Vein endothelial cell (primary cell): ENCODE measurements around the gene FBXO31. TPM values are rescaled to one million over a fixed set of nuclear protein-coding genes. Genes with fewer than 3 reads are reported as not detected.

Source experiments
- total RNA-seq: library from RNA; depleted of rRNA; stranded (reverse); fragments of >200 nt; gene quantifications from 2 replicates; pipeline ENCODE4 v1.2.3, GENCODE V29; 2012

FBXO31 gene, protein sequence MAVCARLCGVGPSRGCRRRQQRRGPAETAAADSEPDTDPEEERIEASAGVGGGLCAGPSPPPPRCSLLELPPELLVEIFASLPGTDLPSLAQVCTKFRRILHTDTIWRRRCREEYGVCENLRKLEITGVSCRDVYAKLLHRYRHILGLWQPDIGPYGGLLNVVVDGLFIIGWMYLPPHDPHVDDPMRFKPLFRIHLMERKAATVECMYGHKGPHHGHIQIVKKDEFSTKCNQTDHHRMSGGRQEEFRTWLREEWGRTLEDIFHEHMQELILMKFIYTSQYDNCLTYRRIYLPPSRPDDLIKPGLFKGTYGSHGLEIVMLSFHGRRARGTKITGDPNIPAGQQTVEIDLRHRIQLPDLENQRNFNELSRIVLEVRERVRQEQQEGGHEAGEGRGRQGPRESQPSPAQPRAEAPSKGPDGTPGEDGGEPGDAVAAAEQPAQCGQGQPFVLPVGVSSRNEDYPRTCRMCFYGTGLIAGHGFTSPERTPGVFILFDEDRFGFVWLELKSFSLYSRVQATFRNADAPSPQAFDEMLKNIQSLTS
- total RNA-seq: 27.1 and 31.4 TPM in 2 replicates

DNA sequence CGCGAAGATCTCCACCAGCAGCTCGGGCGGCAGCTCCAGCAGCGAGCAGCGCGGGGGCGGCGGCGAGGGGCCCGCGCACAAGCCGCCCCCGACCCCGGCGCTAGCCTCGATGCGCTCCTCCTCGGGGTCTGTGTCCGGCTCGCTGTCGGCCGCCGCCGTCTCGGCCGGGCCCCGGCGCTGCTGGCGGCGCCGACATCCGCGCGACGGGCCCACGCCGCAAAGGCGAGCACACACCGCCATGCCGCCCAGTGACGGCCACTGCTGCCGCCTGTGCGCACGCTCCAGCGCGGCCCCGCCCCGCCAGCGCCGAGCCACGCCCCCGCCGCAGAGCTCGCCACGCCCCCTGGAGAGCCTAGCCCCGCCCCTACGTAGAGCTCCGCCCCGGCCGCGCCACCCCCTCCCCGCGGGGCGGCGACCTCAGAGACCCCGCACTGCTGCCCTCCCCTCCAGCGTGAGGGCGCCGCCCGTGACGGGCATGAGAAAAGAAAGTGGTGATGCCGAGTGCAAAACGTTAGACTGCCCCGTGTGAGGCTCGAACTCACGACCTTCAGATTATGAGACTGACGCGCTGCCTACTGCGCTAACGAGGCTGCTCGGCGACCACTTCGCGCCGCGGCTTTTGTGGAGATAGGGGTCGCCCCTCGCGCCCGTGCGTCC is at the start of gene FBXO31:
Gene FBXO31 (minus strand): TSS at position 272 of the 657 bp plus-strand sequence. CDS start 32 bp downstream, at position 240.

DNA sequence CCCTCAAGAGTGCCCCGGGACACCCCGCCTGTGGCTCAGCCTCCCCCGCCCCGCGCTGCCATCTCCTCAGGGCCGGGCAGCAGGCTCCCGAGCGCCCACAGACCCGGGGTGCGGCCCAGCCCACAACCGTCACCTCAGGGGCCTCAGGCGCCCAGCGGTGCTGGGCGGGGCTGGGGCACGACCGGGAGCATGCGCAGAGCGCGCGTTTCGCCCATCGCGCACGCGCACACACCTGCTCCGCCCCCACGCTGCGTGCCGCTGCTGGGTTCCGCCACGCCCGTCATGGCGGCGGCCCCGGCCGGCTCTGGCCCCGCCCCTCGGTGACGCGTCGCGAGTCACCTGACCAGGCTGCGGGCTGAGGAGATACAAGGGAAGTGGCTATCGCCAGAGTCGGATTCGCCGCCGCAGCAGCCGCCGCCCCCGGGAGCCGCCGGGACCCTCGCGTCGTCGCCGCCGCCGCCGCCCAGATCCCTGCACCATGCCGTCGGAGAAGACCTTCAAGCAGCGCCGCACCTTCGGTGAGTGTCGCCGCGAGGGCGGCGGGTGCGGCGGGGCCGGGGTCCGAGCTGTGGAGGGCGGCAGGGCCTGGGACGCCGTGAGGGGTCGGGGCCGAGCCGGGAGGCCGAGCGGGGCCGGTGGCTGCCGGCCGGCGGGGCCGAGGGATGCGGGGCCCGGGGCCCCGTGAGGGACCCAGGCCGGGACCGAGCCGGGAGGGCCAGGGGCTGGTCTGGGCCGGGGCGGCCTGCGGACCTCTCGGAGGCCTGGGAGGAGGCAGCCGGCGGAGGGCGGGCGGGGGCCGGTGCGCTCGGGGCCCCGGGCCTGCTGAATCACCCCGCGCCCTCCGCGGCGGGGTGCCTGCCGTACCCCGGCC is 8.6 kb upstream of the FBXO31 start, which contains the start of gene MAP1LC3B:
Gene MAP1LC3B (plus strand): TSS at position 387 of the 871 bp plus-strand sequence. CDS start 92 bp downstream, at position 479.

DNA sequence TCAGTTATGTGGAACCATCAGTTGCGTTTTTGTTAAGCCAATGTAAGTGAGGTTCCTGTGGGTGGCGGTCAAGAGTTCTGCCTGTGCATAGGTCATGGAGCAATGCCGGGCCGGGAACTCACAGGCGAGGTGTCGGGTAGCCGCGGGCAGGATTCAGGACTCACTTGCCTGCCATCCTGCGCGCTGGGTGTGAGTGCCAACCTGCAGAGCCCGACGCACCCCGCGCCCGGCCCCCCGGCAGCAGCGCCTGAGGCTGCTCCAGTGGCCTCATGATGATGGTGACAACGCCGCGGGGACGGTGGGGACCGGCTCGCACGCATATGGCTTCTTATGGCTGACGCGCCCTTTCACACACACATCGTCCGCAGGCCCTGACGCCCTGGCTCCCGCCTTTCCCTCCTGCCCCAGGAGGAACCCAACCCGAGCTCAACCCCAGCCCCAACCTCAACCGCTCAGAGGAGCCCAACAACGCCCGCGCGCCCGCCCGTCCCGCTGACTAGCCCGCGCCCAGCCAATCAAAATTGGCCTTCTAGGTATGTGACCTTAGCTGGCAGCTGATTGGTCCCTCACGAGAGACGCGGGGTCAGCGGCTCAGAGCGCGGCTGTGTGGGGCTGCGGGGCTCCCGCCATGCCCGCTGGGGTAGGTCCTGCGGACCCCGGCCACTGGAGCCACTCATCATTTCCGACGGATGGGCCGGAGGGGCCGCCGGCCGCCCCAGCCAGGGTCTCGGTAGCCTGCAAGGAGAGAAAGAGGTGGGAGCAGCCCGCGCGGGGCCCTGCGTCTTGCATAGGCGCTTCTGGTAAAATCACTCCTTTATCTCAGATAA is 66.4 kb downstream of the FBXO31 start, which contains the start of gene C16orf95:
Gene C16orf95 (minus strand): TSS at position 470 of the 827 bp plus-strand sequence. CDS start 150 bp downstream, at position 320.

Other genes with a start within 250 kb of the FBXO31 start
- gene C16orf95, start 66.4 kb downstream of the FBXO31 start, total RNA-seq: 3.9 and 4.0 TPM in 2 replicates
- gene MAP1LC3B, start 8.6 kb upstream of the FBXO31 start, total RNA-seq: 36.6 and 46.9 TPM in 2 replicates
- 12.2 and 13.7 TPM in 2 replicates for gene ZCCHC14, start 109.2 kb upstream of the FBXO31 start, total RNA-seq
- gene JPH3, start 218.7 kb upstream of the FBXO31 start, total RNA-seq: 0.48 and 0.65 TPM in 2 replicates